ENCODE data around the gene NDUFA1.

Gene NDUFA1

GRCh38 chrX:119853444-119853843 lies 18.2 kb upstream of the NDUFA1 start:
- no peak for DNase-seq (ENCODE audit: low spot score)
- TF ChIP-seq CTCF (IDR thresholded peaks at IDR 0.05; ENCODE audit: extremely low read depth, insufficient read depth, missing control alignments), result no peak
- in situ Hi-C loops (cut with MboI; ENCODE audit: low pct_unique_long_range_greater_than_20kb, low sequenced_read_pairs, unreplicated experiment), result no loop called here

- no peak for TF ChIP-seq CTCF (IDR thresholded peaks at IDR 0.05; ENCODE audit: extremely low read depth, insufficient read depth, missing control alignments)
- in situ Hi-C loops (cut with MboI; ENCODE audit: low pct_unique_long_range_greater_than_20kb, low sequenced_read_pairs, unreplicated experiment), result no loop called here
- DNase-seq (ENCODE audit: low spot score), result no peak
These were observed 953 bp upstream of the NDUFA1 start for GRCh38 chrX:119870626-119871131.

GRCh38 chrX:119871245-119871598 lies 410 bp upstream of the NDUFA1 start:
- no peak for TF ChIP-seq CTCF (IDR thresholded peaks at IDR 0.05; ENCODE audit: extremely low read depth, insufficient read depth, missing control alignments)
- in situ Hi-C loops (cut with MboI; ENCODE audit: low pct_unique_long_range_greater_than_20kb, low sequenced_read_pairs, unreplicated experiment), result no loop called here
- DNase-seq (ENCODE audit: low spot score), result no peak

- no peak for DNase-seq (ENCODE audit: low spot score)
- no peak for TF ChIP-seq CTCF (IDR thresholded peaks at IDR 0.05; ENCODE audit: extremely low read depth, insufficient read depth, missing control alignments)
- in situ Hi-C loops (cut with MboI; ENCODE audit: low pct_unique_long_range_greater_than_20kb, low sequenced_read_pairs, unreplicated experiment), result loop anchor here (25.0 kb wide), 1 partner anchor 366 kb away; no protein-coding TSS in a partner anchor
These were observed 7.1 kb downstream of the NDUFA1 start for GRCh38 chrX:119878740-119879139.

GRCh38 chrX:119880076-119880475 lies 8.4 kb downstream of the NDUFA1 start:
- DNase-seq (ENCODE audit: low spot score), result no peak
- no peak for TF ChIP-seq CTCF (IDR thresholded peaks at IDR 0.05; ENCODE audit: extremely low read depth, insufficient read depth, missing control alignments)
- in situ Hi-C loops (cut with MboI; ENCODE audit: low pct_unique_long_range_greater_than_20kb, low sequenced_read_pairs, unreplicated experiment), result loop anchor here (25.0 kb wide), 1 partner anchor 368 kb away; no protein-coding TSS in a partner anchor

- peak; percentile 68 for TF ChIP-seq CTCF (IDR thresholded peaks at IDR 0.05; ENCODE audit: extremely low read depth, insufficient read depth, missing control alignments)
- in situ Hi-C loops (cut with MboI; ENCODE audit: low pct_unique_long_range_greater_than_20kb, low sequenced_read_pairs, unreplicated experiment), result loop anchor here (25.0 kb wide), 1 partner anchor 368 kb away; no protein-coding TSS in a partner anchor
- peak; percentile 73 for DNase-seq (ENCODE audit: low spot score)
These were observed 9.2 kb downstream of the NDUFA1 start for GRCh38 chrX:119880552-119881437.
